GM12892 (cell line): Measurements from ENCODE around the gene LRRIQ1.

Experiments
- POLR2A ChIP-seq: IDR thresholded peaks from 2 replicates; pipeline ENCODE4 v1.6.1; 2011; ENCODE audit warnings: low read depth, low read length, control low read depth
- TAF1 ChIP-seq: IDR thresholded peaks from 2 replicates; pipeline ENCODE4 v1.6.1; 2011; ENCODE audit warnings: low read depth, mild to moderate bottlenecking, control low read depth, low read length, borderline replicate concordance

GRCh38 chr12:85057370-85057963, 21.3 kb downstream of the LRRIQ1 start:
- TF ChIP-seq TAF1 (no peak), POLR2A (no peak)
